Activated CD4-positive, alpha-beta T cell treated with anti-CD3 and anti-CD28 coated beads for 4 hours (primary cell): ENCODE results near the gene PIGQ.

Source experiments
- DNase-seq, 2 donors: peaks; one replicate each; pipeline ENCODE4 v3.0.0-alpha.2; 2020

Gene PIGQ

DNA sequence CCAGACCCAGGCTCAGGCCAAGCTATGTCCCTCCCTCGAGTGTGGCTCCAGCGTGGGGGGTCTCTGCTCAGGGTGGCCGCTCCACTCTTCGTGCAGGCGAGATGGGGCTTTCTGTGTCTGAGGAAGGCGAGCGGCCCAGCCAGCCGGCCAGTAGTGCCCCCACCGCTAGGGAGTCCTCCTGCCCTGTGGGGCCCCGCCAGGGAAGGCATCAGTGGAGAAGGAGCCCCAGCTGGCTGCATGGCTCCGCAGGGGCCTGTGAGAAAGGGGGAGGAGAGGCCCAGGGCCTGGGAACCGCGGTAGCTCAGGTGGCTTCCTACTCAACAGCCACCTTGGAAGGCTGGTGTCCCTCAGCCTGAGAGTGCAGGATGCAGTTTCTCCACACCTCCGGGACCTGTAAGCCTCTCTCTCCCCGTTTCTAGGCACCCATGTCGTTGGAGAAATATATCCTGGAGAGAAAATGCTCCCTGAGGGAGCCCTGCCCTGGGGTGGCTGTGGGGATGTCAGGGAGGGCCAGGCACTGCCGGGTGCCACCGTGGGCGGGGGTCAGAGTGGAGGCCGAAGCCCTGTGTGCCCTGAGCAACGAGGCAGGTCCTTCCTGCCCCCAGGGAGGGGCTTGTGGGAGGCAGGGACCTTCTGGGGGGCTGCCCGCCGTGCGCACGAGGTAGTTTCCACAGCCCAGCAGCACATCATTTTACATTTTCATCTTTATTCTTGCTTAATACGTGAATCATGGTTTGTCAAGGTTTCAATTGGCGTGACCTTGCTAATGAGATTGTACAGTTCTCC is 3.3 kb downstream of the PIGQ start:
- DNase-seq: no peak

DNA sequence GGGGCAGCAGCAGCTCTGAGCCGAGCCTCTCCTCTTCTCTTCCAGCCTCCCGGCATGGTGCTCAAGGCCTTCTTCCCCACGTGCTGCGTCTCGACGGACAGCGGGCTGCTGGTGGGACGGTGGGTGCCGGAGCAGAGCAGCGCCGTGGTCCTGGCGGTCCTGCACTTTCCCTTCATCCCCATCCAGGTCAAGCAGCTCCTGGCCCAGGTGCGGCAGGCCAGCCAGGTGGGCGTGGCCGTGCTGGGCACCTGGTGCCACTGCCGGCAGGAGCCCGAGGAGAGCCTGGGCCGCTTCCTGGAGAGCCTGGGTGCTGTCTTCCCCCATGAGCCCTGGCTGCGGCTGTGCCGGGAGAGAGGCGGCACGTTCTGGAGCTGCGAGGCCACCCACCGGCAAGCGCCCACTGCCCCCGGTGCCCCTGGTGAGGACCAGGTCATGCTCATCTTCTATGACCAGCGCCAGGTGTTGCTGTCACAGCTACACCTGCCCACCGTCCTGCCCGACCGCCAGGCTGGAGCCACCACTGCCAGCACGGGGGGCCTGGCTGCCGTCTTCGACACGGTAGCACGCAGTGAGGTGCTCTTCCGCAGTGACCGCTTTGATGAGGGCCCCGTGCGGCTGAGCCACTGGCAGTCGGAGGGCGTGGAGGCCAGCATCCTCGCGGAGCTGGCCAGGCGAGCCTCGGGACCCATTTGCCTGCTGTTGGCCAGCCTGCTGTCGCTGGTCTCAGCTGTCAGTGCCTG is 4.4 kb downstream of the PIGQ start:
- no peak for DNase-seq

DNA sequence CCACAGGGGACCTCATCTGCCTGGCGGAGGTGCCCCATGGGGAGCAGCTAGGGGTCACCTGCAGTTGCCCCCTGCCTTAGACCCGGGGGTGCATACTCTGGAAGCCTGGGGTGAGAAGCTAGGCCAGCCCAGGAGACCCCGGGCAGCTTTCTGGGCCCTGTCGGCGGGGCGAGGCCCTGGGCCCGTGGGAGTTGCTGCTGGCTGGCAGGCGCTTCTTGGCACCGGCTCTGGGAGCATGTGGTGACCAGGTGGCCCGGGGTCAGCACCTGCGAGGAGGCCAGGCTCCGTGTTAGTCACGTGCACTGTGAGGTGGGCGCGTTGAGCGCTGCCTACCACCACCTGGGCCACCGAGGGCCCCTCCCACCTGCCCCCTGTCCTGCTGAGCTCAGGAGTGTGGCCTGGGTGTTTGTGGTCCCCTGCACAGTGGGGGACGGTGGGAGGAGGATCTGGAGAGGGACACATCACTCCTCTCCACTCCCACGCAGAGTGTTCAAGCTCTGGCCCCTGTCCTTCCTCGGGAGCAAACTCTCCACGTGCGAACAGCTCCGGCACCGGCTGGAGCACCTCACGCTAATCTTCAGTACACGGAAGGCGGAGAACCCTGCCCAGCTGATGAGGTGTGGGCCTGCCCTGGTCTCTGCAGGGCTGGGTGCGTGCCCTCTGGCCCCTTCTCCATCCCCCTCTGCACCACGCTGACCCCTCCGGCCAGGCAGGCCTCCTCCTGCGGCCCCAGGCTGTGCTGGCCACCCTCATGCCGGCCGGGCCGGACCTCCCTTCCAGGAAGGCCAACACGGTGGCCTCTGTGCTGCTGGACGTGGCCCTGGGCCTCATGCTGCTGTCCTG is 5.8 kb downstream of the PIGQ start:
- no peak for DNase-seq

DNA sequence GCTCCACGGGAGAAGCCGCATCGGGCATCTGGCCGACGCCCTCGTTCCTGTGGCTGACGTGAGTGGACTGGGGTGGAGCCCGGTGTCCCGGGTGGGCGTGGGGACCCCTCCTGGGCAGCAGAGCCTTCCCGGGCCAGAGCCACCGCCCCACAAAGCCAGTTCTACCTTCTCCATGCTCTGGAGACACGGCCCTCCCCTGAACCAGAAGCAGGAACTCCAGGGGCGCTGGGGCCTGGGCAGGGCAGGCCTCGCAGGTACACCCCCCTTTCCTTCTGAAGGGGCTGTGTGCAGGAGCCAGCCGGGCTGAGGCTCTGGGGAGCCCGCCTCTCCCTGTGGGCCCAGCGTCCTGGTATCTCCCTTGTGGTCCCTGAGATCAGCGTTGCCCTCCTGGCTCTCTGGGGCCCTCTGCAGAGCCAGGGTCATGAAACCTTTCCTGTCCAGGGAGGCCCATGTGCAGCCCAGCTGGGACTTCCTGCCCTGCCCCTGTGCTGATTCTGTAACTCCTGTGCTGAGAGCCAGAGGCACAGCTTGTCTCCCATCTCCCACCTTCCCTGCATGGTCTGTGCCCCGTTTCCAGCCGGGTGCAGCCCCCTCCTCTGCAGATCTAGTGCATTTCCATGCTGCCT is 6.5 kb downstream of the PIGQ start:
- DNase-seq: no peak

DNA sequence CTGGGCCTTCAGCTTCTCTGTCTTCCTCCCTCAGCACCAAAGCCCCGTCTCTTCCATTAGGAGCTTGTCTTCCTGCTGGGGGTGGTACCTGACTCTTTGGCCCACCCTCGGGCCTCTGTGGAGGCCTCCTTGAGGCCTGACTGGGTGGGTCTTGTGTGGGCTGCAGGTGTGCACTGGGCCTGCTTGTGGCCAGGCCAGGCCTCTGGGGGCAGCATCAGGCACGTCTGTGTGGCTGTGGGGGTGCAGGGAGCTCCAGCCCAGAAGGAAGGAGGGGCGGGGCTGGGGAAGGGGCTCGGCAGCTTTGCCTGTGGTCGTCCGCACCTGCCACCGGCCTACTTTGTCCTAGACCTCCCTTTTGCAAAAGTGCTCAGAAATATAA is 7.0 kb downstream of the PIGQ start:
- no peak for DNase-seq

DNA sequence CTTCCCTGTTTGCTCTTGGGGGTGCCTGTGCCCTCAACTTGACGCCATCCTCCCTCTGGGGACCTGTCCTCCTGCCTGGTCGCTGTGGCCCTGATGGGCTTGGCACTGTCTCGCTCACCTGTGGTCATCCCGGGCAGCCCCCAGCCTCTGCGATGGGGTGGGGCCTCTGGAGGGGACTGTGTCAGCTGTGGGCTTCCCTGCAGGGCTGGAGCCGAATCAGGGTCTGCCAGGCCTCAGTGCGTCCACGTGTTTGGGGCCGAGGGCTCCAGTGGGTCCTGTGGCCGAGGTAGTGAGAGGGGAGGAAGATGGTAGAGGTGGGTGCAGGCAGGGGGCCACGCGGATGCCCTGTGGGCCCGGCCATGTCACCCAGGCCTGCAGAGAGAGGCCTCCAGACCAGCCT is 8.0 kb downstream of the PIGQ start:
- DNase-seq: no peak

DNA sequence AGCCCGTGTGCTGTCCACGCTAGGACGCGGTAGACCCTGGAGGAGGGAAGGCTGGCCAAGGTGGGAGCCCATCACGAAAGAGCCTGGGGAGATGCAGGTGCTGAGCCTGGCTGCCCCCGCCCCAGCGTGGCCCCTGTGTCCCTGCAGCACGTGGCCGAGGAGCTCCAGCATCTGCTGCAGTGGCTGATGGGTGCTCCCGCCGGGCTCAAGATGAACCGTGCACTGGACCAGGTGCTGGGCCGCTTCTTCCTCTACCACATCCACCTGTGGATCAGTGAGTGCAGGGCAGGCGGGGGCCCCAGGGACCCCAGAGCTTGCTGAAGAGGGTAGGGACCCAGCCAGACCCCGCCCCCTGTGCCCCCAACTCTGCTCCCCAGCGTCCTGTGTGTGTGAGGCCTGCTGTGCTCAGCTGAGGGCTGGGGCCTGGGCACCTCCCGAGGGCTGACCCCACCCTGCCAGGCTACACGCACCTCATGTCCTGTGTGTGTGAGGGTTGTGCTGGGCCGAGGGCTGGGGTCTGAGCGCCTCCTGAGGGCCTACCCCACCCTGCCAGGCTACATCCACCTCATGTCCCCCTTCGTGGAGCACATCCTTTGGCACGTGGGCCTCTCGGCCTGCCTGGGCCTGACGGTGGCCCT is 8.6 kb downstream of the PIGQ start:
- DNase-seq: no peak

DNA sequence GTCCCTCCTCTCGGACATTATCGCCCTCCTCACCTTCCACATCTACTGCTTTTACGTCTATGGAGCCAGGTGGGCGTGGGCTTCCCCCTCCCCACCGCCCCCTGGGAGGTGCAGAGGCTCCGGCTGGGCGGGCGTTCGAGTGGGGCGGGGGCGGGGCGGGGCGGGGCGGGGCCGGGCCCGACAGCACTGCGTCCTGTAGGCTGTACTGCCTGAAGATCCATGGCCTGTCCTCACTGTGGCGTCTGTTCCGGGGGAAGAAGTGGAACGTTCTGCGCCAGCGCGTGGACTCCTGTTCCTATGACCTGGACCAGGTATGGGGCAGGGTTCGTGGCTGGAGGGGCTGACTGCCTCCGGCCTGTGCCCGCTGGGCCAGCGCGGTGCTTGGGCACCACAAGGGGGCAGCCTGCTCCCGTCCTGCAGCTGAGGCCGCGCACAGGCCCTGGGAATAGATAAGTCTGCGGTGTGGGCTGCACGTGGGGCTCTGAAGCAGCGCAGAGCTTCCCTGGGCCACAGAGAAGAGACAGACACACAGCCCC is 9.2 kb downstream of the PIGQ start:
- DNase-seq: peak; percentile 45 to 66

DNA sequence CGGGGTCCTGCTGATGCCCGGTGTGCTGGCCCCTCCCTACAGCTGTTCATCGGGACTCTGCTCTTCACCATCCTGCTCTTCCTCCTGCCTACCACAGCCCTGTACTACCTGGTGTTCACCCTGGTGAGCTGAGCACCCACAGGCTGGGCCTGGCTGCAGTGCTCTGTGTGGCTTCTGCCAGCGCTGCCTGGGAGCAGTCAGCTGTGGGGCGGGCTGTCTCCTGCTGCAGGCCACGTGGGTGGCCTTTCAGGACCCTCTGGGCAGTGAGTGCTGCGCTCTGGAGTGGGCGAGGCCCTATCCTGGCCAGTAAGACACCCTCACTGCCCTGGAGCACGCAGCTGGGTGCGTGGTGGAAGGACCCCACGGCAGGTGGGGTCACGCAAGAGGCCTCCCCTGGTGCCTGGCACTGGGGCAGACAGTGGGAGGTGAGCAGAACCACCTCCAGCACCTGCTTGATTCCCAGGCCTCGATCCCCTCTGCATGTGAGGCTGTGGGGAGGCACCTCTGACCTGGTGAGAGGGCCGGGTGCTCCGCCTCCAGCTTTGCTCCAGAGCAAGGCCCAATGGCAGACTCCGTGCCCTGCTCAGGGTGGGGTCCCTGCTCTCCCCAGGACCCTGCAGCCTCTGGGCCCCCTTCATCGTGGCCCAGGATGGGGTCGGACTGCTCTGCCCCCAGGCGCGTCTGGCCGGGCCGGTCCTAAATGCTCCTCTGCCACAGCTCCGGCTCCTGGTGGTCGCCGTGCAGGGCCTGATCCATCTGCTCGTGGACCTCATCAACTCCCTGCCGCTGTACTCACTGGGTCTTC is 10.6 kb downstream of the PIGQ start:
- DNase-seq: no peak

DNA sequence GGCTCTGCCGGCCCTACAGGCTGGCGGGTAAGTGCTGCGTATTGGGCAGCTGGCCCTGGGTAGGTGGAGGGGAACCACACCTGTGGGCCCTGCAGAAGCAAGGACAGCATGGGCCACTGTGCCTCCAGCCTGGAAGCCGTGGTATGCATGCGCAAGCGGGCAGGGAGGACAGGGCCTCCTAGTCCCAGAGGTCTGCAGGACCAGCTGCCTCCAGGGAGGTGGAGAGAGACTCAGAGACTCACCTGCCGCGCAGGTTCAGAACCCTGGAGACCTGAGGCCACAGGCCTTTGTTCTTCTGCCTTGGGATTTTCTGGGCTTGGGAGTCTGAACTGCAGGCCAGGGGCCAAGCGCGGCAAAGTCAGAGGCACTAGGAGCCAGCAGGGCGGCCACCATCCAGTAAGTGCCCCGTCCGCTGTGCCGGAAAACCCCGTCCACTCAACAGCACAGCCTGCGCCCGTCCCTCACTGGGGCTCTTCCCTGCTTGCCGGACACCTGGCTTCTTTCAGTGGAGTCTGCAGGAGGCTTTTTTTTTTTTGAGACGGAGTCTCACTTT is 11.3 kb downstream of the PIGQ start:
- DNase-seq: no peak

DNA sequence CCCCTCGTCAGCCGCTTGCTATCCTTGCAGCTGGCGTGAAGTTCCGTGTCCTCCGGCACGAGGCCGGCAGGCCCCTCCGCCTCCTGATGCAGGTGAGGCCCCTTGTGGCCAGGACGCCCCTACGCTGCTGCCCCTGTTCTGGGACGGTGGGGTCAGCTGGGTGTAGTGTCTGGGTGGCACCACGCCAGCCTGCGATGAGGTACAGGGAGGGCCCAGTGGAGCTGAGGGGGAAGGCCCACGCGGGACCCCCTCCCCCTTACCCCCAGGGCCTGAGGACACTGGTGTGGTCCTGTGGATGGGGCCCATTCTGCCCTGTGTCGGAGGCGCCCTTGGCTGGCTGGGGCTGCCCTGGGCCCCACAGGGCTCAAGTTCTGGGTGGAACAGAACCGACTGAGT is 12.4 kb downstream of the PIGQ start:
- DNase-seq: no peak

DNA sequence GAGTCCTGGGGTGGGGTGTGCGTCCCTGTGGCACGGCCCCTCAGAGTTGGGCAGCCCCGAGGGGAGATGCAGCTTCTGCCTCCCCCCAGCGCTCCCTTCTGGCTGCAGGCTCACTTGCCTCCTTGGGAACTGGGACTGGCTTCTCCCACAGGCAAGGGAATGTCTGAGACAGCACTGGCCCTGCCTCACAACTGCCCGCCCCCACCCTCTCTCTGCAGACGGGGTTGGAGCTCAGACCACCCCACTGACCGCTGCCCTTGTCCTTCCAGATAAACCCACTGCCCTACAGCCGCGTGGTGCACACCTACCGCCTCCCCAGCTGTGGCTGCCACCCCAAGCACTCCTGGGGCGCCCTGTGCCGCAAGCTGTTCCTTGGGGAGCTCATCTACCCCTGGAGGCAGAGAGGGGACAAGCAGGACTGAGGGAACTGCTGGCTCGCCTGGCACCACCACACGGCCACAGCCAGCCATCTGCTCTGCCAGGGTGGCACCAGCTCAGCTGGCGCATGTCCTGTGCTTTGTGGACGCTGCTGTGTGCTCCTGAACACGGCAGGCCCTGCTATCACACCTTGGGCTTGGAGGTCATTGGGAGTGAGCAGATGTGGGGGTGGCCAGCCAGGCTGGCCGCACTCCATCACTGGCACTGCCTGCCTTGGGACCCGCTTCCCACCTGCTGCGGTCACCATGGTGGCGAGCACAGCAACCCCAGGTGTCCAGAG is 13.0 kb downstream of the PIGQ start:
- DNase-seq: no peak

DNA sequence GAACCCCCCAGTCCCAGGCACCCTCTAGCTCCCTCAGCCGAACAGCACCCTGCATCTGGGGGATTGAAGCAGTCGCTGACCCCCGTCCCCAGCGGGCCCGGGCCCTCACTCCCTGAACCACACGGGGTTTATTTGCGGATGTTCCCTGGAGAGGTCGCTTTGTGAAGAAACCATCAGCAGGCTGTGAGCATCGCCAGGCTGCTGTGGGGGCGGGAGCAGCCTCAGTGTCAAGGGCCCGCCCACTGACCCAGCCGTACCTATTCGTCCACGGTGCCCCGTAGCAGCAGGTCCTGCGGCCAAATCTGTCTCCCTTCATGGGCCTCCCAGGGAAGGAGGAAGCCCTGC is 13.7 kb downstream of the PIGQ start:
- DNase-seq: no peak

DNA sequence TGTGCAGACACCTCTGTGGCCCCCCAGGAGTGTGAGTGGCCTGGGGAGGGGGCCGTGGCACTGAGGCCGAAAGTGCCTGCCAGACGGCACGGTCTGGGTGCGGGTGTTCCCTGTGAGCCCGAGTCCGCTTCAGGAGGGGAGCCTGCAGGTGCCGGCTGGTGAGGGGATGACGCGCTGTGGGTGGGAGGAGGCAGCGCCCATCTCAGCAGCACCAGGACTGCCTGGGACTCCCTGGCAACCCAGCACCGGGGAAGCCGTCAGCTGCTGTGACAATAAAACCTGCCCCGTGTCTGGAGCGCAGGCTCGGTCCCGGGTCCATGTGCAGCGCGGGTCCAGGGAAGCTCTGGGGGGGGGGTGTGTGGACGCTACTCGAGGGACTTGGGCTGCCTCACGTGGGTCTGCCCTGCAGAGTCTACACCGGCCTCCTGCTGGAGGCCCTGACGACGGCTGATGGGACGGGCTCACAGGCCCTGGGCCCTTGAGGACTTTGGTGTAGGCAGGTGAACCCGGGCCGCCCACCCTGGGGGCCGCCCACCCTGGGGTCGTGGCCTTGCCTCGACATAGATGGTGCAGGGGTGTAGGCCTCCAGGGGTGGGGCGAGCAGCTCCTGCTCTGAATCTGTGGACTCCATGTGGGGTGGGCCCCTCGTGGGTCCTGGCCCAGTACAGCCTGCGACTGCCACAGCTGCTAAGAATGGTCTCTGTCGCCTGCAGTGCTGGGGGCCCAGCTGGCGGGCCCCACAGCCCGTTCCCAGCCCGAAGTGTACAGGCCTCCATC is 14.2 kb downstream of the PIGQ start:
- no peak for DNase-seq

DNA sequence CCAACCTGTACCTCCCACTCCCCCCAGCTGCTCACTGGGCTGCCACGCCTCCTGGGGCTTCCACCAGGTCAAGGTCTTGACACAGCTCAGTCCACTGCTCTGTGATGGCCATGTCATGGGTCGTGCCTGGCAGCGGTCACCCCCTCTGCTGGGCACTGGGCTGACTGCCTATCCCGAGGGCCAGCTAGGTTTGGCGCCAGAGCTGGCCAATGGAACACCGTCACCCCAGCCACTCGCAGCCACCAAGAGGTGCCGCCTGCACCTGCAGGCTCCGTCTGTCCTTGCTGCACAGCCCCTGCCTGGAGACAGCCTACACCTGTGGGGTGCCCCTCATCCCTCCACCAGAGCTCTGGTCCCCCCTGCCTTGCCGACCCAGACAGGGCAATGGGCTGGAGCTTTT is 15.6 kb downstream of the PIGQ start:
- DNase-seq: no peak

DNA sequence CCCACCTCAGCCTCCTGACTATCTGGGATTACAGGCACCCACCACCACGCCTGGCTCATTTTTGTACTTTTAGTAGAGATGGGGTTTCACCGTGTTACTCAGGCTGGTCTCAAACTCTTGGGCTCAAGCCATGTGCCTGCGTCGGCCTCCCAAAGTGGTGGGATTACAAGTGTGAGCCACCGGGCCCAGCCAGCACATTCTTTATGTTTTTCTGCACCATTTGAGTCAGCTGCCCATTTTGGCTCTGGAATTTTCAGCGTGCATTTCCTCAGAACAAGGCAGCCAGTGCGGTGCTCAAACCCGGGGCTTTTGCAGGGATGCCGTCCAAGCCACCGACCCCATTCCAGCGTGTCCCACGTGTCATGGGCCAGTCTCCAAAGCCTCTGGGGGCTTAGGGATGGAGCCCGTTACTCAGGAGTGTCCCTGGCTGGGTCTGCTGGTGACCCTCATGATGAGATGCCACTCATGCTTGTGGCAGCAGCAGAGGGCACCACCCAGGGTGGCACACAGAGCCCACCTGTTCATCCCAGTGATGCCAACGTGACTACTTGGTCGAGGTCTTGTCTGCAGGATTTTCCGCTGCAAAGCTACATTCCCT is 16.4 kb downstream of the PIGQ start:
- DNase-seq: no peak

DNA sequence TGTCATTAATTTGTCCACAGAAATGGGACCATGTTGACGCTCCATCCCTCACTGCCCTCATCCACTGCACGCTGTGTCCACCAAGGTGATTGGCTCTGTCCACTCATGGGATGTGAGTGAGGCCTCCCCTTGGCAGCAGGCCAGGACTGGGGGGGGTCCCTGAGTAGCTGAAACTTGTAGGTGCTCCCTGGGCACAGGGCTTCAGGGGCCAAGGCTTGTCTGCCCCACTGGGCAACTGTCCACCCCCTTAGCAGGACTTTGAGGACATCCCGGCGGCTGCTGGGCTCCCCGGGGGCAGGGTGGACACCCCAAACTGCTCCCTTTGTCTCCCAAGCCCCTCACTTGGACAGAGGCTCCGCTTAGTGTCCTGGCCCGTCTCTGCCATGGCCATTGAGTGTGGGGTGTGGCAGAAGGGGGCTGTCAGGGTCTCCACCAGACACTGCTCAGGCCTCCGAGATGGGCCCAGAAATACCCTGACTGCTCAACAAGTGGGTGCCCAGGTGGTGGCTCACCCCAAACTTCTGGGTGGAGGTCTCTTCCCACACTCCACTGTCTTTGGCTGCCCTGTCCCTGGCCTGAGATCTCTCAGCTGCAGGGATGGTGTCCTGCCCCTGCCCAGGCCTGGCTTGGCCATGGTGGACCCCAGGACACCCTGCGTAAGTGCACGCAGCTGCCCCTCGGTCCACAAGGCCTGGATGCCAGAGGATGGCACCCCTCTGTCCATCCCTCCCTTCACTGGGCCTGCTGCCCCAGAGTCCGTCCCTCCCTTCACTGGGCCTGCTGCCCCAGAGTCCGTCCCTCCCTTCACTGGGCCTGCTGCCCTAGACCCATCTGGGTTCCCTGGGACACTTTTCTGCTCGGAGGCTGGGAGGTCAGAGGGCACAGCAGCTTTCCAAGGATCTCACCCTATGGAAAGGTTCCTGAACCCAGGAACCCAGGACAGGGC is 17.1 kb downstream of the PIGQ start:
- DNase-seq: no peak

DNA sequence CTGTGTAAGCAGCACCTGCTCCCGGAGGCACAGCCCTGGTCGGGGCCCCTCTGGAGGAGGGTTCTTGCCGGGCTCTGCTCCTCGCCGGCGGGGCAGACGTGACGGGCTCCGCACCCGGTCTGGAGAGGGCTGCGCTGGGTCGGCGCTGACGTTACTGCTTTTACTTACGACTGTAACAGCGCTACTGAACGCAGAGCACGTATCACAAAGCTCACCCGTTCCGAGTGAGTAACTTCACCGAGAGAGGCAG is 18.8 kb downstream of the PIGQ start:
- peak; percentile 57 to 64 for DNase-seq
